SU-DHL-6 (cell line): ENCODE data around the gene ACRBP.

ENCODE experiments used
- CTCF ChIP-seq: fragments of 200-600 bp; sonication (generic); IDR thresholded peaks from one replicate; pipeline ENCODE4 v1.5.1; 2017; ENCODE audit warnings: antibody characterized with exemption, mild to moderate bottlenecking, low read length, moderate library complexity; ENCODE audit not compliant: insufficient read depth, poor library complexity, severe bottlenecking
- EZH2phosphoT487 ChIP-seq: fragments of 200-600 bp; sonication (generic), shearing (Covaris generic); conservative IDR thresholded peaks from 2 replicates; pipeline ENCODE4 v1.6.1; 2018; ENCODE audit warnings: mild to moderate bottlenecking, antibody characterized with exemption, low read length, moderate library complexity, mixed read lengths

GRCh38 chr12:6662602-6662905 is 15.3 kb upstream of the ACRBP start:
- TF ChIP-seq CTCF, result no peak
- TF ChIP-seq EZH2phosphoT487, result no peak
